H1 (cell line): ENCODE data around the gene CHRNA5.

Source experiments
- CTCF ChIP-seq, 3 experiments: IDR thresholded peaks; 1 replicate in 2 of 3; 2 replicates in 1 of 3; pipeline versions ENCODE4 v1.5.1 to v1.6.1; 2011; ENCODE audit warnings: low read length in 3 of 3, mild to moderate bottlenecking in 3 of 3, inconsistent platforms in 2 of 3, low read depth in 1 of 3, moderate library complexity in 1 of 3; ENCODE audit not compliant: insufficient read depth in 1 of 3; ENCODE audit errors: control extremely low read depth in 1 of 3
- EP300 ChIP-seq, 2 experiments: IDR thresholded peaks; 1 replicate in 1 of 2; 2 replicates in 1 of 2; pipeline ENCODE4 v1.6.1; 2011 to 2012; ENCODE audit warnings: low read depth in 2 of 2, low read length in 2 of 2, mild to moderate bottlenecking in 2 of 2, borderline replicate concordance in 1 of 2, inconsistent platforms in 1 of 2, moderate library complexity in 1 of 2
- EZH2 ChIP-seq: fragments of 200-600 bp; sonication (generic); IDR thresholded peaks from 2 replicates; pipeline ENCODE4 v1.7.1; 2012; ENCODE audit warnings: low read depth, mild to moderate bottlenecking, moderate library complexity, low read length, inconsistent platforms; ENCODE audit not compliant: severe bottlenecking
- GABPA ChIP-seq: IDR thresholded peaks from 2 replicates; pipeline ENCODE4 v1.6.1; 2011; ENCODE audit warnings: mild to moderate bottlenecking, low read length, moderate library complexity, borderline replicate concordance; ENCODE audit not compliant: insufficient read depth
- HDAC6 ChIP-seq: IDR thresholded peaks from one replicate; pipeline ENCODE4 v1.7.1; 2012; ENCODE audit warnings: low read depth, mild to moderate bottlenecking, inconsistent platforms, low read length, moderate library complexity
- NRF1 ChIP-seq: IDR thresholded peaks from 2 replicates; pipeline ENCODE4 v1.6.1; 2011; ENCODE audit warnings: mild to moderate bottlenecking, low read depth, low read length, improper control_type of control experiment
- TF ChIP-seq, protein P1 (sequence below): IDR thresholded peaks from 2 replicates; pipeline ENCODE4 v1.6.1; 2012; ENCODE audit warnings: inconsistent platforms

GRCh38 chr15:78541744-78542034, 23.6 kb upstream of the CHRNA5 start:
- TF ChIP-seq CTCF (IDR thresholded peaks at IDR 0.05; ENCODE audit: control extremely low read depth in 1 of 3, insufficient read depth in 1 of 3, low read depth in 1 of 3, low read length in 3 of 3) = no peak
- TF ChIP-seq NRF1 = no peak
- no peak for TF ChIP-seq EP300 (IDR thresholded peaks at IDR 0.05; ENCODE audit: borderline replicate concordance in 1 of 2, low read depth in 2 of 2, low read length in 2 of 2)
- TF ChIP-seq EZH2 = no peak
- no peak for TF ChIP-seq HDAC6
- TF ChIP-seq, protein P1, sequence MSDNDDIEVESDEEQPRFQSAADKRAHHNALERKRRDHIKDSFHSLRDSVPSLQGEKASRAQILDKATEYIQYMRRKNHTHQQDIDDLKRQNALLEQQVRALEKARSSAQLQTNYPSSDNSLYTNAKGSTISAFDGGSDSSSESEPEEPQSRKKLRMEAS = no peak
- TF ChIP-seq GABPA = no peak
